GM21619 (cell line): ENCODE data around the gene MYO1B.

Experiments used
- ATAC-seq: cut with Tn5 transposase; IDR thresholded peaks from one replicate; pipeline ENCODE4 v1.9.1; 2021; ENCODE audit not compliant: unreplicated experiment

Gene MYO1B

DNA sequence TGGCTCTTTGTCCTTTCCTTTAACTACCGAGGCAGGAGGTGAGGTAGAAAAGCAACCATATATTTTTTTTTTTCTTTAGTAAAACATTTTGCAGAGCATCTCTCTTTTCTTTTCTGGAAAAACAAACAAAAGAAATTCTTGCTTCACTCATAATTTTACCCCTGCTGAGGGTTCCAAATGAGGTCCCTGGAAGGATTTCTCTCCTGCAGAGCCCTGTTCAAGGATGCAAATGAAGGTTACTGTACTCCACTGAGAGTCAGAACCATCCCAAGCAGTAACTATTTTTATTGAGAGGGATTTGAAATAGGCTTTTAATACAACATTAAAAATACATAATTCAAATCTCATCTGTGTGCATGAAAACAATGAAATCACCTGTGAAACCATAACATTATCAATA is 19.5 kb upstream of the MYO1B start:
- no peak for ATAC-seq

DNA sequence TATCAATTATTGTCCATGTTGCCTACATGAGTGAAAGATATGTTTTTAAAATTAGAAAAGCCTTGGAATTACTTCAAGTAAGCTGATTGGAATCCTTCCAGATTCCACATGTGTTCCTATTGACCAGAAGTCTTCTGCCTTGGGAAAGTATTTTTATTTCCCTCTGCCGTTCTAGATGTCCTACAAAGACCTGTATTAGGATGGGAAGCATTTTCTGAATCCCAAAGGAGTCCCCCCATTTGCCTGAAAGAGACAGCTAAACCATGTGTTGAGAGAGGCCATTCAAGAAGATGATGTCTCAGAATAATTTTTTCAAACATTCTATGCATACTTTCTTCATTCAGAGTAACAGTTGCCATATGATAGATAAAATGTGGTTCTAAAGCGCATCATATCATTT is 19.0 kb upstream of the MYO1B start:
- ATAC-seq, result no peak

DNA sequence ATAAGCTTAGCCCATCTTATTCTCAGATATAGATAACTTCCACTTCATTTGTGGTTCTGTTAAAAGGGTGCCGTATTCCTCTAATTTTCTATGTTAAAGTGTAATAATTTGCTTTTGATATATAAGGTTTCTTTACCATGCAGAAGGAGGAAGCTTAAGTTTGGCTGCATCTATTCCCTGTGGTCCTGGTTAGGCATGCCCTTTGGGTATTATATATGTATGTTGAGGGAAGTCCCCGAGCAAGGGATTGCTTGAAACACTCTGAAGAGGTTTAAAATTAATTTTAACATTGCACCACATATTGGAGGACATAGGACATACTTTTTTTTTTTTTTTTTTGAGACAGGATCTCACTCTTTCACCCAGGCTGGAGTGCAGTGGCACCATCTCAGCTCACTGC is 16.9 kb upstream of the MYO1B start:
- no peak for ATAC-seq

DNA sequence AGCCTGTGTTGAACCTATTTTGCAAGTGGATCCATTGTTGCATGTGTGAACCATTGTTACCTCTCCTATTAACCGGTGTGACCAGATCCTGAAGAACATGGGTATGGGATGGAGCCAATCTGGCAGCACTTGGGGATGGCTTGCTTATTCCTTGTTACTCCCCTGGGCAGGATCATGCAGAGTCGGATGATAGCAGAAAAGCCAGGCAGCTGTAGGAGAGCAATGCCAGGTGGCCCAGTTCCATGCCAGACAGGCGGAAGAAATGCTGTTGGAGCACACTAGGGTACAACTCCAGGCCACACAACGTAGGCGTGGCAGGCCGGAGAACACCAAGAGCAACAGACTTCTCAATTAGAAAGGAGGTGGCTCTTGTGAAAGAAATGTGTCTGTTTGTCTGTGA is 16.3 kb upstream of the MYO1B start:
- ATAC-seq, result no peak

DNA sequence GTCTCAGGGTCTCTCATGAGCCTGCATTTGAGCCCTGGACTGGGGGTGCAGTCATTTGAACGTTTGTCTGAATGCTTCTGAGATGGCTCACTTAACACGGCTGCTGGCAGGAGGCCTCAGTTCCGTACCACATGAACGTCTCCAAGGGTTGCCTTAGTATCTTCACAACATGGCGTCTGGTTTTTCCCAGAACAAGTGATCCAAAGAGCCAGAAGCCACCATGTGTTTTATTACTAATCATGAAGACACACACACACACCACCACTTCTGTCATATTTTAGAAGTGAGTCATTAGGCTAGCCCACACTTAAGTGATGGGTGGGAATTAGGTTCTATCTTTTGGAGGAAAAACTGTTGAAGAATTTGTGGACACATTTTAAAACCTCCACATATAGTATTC is 15.0 kb upstream of the MYO1B start:
- no peak for ATAC-seq

DNA sequence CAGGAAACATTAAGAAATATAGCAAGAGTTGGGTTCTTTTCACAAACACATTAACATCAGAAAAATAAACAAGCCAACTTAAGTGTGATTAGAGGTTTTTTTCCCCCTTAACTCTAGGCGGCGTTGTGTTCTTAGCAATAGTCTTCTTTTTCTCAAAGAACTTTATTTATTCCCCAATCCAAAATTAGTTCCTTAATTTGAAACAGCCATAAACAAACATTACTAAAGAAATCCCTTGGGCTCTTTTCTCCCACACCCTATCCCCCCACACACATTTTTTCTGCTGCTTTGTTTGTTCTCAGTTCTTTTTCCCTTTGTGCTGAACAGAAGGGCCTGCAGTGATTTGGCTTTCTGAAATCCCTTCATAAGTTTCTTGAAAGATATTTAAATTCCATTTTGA is 13.2 kb upstream of the MYO1B start:
- no peak for ATAC-seq

DNA sequence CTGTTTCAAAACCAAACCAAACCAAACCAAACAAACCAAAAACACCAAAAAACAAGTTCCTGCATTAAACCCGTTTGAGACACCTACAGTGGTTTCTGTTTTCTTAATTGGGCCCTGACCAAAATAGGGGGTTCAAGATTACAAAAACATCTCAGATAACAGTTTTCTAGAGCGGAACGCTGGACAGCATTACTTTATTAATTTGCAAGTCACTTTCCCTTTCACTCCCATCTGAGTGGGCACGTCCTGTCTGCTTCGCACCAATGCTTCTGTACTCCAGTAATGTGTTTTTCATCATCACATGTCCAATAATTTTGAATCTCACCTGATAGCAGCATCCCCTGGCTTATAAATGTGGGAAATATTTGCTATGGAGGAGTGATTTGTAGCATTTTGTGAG is 11.7 kb upstream of the MYO1B start:
- ATAC-seq, result no peak

DNA sequence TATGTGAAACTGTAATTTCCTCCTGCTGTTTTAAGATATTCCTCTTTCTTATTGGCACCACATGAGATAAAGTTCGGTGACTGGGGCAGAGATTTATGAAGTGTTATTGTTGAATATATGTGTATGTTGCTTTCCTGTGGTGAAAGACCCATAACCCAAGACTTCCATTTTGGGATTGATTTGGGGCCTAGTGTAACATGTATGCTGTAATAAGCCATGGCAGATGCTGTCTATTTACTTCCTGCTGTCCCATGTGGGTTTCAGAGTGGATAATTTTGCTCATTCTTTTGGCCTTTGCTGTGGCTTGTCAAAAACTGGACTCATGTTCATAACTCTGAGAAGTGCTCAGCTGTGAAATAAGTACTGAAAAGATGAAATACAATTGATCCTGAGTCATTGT is 10.8 kb upstream of the MYO1B start:
- ATAC-seq, result no peak

DNA sequence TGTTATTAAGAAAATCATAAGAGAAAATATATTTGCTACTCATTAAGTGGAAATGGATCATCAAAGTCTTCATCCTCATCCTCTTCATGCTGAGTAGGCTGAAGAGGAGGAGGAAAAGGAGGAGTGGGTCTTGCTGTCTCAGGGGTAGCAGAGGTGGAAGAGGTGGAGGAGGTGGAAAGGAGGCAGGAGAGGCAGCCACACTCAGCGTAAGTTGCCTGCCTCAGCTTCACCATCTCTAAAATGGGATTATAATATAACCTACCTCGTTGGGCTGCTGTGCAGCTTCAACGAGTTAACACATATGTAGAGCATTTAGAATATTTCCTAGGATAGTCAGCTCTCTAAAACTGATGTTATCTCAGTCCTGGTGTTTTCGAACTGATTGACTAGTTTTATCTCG is 4.3 kb upstream of the MYO1B start:
- ATAC-seq, result no peak

DNA sequence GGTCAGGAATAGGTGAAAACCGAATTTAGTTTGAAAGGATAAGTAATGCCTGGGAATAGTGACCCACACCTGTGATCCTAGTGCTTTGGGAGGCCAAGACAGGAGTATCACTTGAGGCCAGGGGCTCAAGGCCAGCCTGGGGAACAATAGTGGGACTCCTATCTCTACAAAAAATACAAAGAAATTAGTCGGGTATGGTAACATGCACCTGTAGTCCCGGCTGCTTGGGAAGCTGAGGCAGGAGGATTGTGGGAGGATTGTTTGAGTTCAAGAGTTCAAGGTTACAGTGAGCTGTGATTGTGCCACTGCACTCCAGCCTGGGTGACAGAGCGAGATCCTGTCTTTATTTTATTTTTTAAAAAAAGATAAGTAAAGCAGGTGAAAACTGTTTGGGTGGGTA is 3.8 kb upstream of the MYO1B start:
- ATAC-seq, result no peak

DNA sequence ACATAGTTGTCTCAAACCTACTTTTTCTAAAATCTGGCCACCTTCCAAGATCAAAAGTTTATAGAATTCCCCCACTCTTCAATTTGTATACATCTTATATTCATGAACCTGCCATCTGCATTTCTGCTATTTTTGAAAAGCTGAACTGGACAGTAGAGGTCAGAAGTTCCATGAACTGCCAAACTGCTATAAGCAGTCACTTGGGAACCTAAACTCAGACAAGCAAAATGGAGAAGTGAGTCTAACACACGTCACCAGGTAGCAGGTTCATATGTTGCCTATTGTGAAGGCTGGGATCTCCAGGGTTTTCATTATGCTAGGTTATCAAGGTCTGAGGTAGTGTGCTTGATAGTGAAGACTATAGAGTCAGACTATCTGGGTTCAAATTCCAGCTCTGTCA is 2.0 kb upstream of the MYO1B start:
- no peak for ATAC-seq

DNA sequence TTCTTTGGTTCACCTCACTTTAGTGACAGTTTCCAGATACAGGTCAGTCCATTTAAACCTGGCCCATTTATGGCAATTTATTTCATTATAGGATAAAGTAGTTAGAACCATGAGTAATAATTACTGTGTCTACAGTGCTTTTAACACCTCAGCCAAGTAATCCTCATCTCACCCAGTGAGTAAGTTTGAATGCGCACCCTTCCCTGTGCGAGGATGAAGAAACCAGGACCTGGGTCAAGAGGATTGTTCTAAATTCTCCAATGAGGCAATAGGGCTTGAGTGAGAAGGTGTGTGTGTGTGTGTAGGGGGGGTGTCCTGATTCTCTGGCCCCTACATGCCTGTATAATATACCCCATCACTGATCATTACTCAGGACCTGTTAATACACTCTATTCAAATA is 854 bp upstream of the MYO1B start:
- ATAC-seq, result no peak

DNA sequence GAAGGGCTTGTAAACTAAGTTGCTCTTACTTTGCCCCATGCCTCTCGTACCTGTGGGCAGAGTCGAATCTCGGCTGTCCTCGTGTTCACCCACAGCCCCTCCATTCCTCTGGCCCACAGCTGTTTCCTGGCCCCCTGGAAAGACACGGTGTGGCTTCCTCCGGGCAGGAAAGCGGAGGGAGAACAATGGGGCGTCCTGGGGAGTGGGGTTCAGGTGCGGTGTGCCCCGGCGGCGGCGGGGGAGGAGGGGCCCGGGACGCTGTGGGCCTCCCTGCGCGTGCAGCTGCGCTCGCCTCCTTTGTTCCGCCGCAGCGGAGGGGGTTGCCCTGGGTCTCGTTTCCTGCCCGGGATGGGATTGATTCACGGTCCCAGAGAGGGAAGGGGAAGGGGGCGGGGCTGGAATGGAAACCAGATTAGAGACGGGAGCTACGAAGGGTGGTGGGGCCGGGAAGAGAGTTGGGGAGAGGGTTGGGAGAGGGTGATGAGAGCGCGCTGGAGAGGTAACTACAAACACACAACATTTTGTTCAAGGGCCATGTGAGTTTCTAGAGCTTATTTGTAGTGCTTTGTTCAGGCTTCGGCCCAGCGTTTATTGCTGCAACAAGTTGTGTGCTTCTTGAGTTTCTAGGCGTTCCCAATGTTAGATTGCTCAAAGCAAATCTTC is 796 bp downstream of the MYO1B start:
- ATAC-seq, result no peak

DNA sequence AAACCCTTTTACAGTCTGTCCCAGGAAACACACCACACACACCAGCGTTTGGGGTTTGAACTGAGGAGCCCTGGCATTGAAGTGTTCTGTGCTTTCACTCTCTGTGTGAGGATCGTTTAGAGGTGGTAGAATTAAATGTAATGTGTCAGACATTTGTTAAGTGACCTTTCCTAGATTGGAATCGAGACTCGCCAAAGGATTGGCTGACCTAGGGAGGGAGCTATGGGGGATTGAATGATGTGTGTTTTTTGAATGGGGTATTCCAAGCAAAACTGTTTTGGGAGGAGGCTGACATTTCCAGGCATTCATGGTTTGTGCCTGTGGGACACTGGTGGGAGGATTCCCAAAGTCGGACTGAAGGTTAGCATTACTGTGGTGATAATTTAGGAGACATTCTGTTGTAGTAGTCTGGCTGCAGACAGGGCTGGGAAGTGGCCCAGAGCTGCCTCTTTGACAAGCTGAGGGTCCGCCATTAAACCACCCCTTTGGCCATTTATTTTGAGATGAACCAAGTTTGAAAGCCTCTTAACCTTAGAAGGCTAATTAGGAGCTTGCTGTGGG is 1.7 kb downstream of the MYO1B start:
- no peak for ATAC-seq

DNA sequence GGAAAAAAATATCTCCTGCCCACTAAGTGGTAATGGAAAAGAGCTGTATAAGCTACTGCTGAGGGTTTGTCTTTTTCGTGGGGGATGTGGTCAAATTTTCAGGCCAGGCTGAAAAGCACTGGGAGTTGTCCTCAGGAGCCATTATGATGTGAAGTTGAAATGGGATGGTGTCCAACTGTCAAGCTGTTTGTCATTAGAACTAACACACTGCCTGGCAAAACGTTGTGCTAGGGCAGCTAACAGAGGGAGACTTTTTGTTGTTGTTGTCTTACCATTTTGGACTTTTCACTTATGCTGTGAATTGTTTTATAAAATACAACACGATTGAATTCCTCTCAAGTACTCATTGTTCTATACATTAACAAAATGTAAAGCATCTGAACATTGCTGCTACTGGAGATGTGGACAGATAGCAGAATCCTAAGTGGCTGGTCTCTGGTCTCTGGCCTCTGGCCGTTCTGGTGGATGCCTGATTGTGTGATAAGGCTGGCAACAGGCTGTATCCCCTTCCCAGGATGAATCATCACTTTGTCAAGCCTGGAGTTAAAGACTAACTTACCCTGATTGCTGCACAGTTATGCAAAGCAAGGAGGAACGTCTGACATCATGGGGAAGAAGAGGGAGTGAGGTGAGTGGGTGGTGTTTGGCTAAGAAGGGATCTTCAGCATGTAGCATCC is 2.3 kb downstream of the MYO1B start:
- ATAC-seq, result peak; percentile 51

DNA sequence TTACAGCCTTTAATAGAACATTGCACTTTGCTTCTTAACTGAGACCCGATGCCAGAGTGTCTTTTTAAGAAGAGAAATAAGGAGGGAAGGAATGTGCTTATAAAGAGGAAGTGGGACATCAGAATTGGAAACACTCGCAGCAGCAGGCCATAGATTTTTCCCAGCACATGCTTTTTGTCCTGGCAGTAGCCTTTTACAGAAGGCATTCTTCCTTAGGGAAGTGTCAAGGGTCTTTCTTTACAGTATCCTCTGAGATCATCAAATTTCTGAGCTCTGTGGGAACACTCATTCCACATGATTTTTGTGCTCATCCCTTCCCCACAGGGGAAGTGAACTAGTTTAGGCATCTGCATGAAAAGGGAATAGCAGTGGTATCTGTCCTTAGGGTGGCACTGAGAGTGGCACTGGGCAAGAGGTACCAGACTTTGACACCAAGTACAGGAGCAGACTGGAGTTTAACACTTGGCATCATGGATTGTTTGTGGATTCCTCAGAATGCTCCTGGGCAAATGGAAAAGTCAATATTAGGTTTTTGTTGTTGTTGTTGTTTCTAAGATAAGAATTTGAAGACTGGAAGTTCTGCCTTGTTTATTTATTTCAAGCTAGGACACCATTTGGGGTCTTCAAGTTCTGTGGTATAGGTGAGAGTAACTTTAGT is 4.1 kb downstream of the MYO1B start:
- ATAC-seq, result no peak

DNA sequence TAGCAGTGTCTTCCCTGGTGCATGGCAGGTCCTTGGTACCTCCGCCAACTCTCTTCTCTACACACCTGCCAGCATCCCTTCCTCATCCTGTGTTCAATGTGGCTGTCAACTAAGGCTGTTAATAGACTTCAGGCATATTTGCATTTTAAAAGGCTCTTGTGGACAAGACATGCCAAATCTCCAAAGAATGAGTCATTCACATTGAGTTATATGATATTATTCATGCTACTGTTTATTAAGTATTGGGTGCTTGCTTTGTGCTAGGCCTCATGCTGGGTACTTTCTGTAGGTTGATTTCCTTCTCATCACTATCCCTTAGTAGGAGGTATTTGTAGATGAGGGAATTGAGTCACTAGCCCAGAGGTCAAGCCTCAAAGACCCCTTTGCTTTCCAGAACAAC is 5.2 kb downstream of the MYO1B start:
- ATAC-seq, result no peak

DNA sequence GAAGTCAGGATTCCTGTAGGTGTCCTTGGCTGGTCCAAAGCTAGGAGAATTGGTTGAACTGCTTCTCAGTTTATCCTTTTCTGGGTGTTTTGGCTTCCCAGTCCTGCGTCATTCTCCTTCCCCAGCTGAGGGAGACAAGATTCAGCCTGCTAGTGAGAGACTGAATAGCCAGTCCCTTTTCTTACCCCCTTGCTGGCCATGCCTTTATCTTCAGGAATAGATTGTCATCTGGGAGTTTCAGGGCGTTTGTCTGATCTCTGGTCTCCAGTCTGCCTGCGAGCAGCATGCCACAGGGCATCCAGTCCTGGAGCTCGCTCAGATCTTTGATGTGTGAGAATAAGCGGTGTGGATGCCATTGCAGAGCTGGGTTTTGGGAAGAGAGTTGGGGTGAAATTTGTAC is 5.8 kb downstream of the MYO1B start:
- no peak for ATAC-seq

DNA sequence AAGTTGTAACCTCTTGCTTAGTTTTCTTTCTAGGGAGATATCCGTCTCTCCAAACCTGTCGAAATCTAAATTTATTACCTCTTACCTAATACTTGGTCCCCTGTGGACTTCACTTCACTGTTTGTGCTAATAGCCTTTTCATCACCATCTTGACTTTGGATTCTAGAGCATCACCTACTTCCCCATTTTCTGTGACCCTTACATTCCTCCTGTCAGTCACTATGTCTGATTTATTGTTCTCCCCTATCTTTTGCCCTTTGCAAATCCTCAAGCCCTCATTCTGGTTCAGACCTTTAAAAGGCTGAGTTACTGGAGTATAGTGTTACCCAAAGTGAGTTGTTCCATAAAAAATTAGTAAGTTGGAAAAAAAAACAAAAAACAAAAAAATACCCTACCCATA is 7.5 kb downstream of the MYO1B start:
- ATAC-seq, result no peak

DNA sequence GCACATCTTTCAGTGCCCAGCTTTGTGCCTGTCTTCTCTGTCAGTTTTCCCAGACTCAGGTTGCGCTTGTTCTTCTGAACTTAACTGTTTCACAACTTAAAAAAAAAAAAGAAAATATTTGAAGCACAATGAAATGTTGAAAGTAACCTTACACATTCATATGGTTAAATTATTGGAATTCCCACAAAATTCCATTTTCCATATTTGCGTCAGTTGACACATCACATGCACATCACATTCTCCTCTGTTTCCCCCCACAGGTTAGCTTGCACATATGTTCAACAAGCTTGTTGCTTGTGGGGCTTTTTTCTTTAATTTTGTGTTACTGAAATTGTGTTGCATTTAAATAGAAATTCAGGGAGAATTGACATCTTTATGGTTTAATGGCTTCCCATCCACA is 8.3 kb downstream of the MYO1B start:
- no peak for ATAC-seq

DNA sequence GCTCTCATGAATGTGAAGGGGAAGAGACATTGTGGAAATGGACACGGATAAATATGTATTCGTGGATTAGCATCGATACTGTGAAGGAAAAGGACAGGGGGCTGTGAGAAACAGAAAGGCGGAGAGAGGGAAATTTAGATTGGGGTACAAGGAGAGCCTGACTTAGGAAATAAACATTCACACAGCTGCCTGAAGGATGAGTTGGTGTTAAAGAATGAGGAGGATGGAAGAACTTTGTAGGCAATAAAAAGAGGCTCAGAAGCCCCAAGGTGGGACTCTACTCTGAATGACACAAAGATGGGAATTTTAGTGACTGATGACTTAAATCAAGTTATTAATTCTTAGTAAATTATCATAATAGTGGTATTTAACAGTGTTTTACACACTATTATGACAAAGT is 10.1 kb downstream of the MYO1B start:
- no peak for ATAC-seq

DNA sequence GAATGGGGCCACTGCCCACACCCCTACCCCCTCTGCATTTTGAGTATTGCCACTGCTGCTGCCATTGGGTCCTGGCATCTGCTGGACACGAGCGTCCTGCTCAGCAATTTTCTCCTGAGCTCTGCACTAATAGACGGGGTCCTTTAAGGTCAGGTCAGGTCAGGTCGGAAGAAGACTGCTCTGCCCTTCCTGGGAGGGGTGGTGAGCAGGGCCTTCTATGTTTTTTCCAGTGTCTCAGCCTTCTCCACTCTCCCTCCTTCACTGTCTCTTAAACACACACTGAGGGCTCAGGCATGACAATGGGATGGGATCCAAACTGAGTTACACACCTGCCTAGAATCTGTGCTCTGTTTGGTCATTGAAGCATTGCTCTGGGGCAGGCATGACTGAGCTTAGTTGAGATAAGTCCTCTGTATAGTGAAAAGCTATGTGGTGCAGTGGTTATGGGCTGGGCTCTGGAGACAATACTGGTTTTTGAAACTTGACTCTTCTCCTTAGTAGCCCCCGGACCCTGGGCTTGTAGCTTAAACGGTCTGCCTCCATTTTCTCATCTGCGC is 10.6 kb downstream of the MYO1B start:
- ATAC-seq, result no peak
